DMS153 treated with DMSO at 0.1 percent for 48 hours (cell line): ENCODE data around the gene PES1.
"Not testable (repeated sequence)": the region's sequence is repeated elsewhere in the genome, so short reads cannot be mapped to it uniquely, and the experiment has no call there.

ENCODE experiments used
- DNase-seq: peaks from one replicate; lab custom pipeline; 2025; ENCODE audit not compliant: unreplicated experiment; lab: John Stamatoyannopoulos, UW

The PES1 gene

GRCh38 chr22:30575859-30576258 lies 15.9 kb downstream of the PES1 start:
- DNase-seq: no peak

GRCh38 chr22:30574997-30575671 lies 16.6 kb downstream of the PES1 start:
- no peak for DNase-seq

GRCh38 chr22:30574095-30574981 lies 17.4 kb downstream of the PES1 start, which contains the start of gene GAL3ST1:
Gene GAL3ST1 (minus strand): TSS chr22:30574665. CDS start chr22:30557392, 17,273 bp downstream.
- DNase-seq: no peak

- DNase-seq: no peak
Observed at GRCh38 chr22:30573594-30574094, 18.1 kb downstream of the PES1 start.

GRCh38 chr22:30572840-30573593 lies 18.7 kb downstream of the PES1 start:
- DNase-seq: no peak

- DNase-seq: no peak
Observed at GRCh38 chr22:30572210-30572609, 19.5 kb downstream of the PES1 start.

- no peak for DNase-seq
Observed at GRCh38 chr22:30569674-30570202, 22.0 kb downstream of the PES1 start.

- no peak for DNase-seq
Observed at GRCh38 chr22:30568137-30568805, 23.4 kb downstream of the PES1 start.

- not testable (repeated sequence) for DNase-seq
Observed at GRCh38 chr22:30567277-30567676, 24.4 kb downstream of the PES1 start.

- DNase-seq: no peak
Observed at GRCh38 chr22:30566125-30566524, 25.6 kb downstream of the PES1 start.

GRCh38 chr22:30565341-30565740 lies 26.4 kb downstream of the PES1 start:
- DNase-seq: no peak

- DNase-seq: no peak
Observed at GRCh38 chr22:30564761-30565119, 27.0 kb downstream of the PES1 start.

GRCh38 chr22:30564045-30564760 lies 27.5 kb downstream of the PES1 start:
- DNase-seq: no peak

- no peak for DNase-seq
Observed at GRCh38 chr22:30562366-30562765, 29.3 kb downstream of the PES1 start.

- DNase-seq: no peak
Observed at GRCh38 chr22:30561402-30562189, 30.1 kb downstream of the PES1 start.

- DNase-seq: not testable (repeated sequence)
Observed at GRCh38 chr22:30560643-30561202, 31.0 kb downstream of the PES1 start.

- no peak for DNase-seq
Observed at GRCh38 chr22:30559889-30560288, 31.8 kb downstream of the PES1 start.

- no peak for DNase-seq
Observed at GRCh38 chr22:30557243-30557642, 34.5 kb downstream of the PES1 start.

GRCh38 chr22:30556388-30556787 lies 35.3 kb downstream of the PES1 start:
- no peak for DNase-seq
